H9 (cell line): ENCODE data around the gene DNAJB11. TPM values are rescaled to one million over a fixed set of nuclear protein-coding genes. Genes with fewer than 3 reads are reported as not detected.

Experiments
- DNase-seq: peaks from one replicate; pipeline ENCODE4 v3.0.0-alpha.2; 2017
- H2AFZ ChIP-seq: one replicate; pipeline ENCODE4 v1.6.1; 2013; ENCODE audit warnings: mild to moderate bottlenecking, low read length, control low read depth, moderate library complexity
- H2AK5ac ChIP-seq: 2 replicates; pipeline ENCODE4 v1.6.1; 2013; ENCODE audit warnings: low read length, control low read depth, mixed read lengths; ENCODE audit not compliant: insufficient read length
- H2BK120ac ChIP-seq: one replicate; pipeline ENCODE4 v1.6.1; 2013; ENCODE audit warnings: low read depth, mild to moderate bottlenecking, low read length, control low read depth, inconsistent platforms; ENCODE audit not compliant: poor library complexity, severe bottlenecking
- H2BK12ac ChIP-seq: 2 replicates; pipeline ENCODE4 v1.6.1; 2013; ENCODE audit warnings: low read length, control low read depth, mixed read lengths, low read depth; ENCODE audit not compliant: insufficient read length
- H2BK15ac ChIP-seq: 2 replicates; pipeline ENCODE4 v1.6.1; 2013; ENCODE audit warnings: low read depth, low read length, control low read depth
- H2BK20ac ChIP-seq: one replicate; pipeline ENCODE4 v1.6.1; 2013; ENCODE audit warnings: low read depth, mild to moderate bottlenecking, low read length, control low read depth, inconsistent platforms; ENCODE audit not compliant: poor library complexity, severe bottlenecking
- H2BK5ac ChIP-seq: 2 replicates; pipeline ENCODE4 v1.6.1; 2013; ENCODE audit warnings: low read length, control low read depth, mixed read lengths; ENCODE audit not compliant: insufficient read length
- H3K14ac ChIP-seq: 2 replicates; pipeline ENCODE4 v1.6.1; 2013; ENCODE audit warnings: low read length, control low read depth; ENCODE audit not compliant: insufficient read depth
- H3K18ac ChIP-seq: 2 replicates; pipeline ENCODE4 v1.6.1; 2013; ENCODE audit warnings: low read depth, mild to moderate bottlenecking, mixed read lengths, low read length, control low read depth; ENCODE audit not compliant: insufficient read length
- H3K23ac ChIP-seq: 2 replicates; pipeline ENCODE4 v1.6.1; 2013; ENCODE audit warnings: low read length, control low read depth, mixed read lengths, low read depth; ENCODE audit not compliant: insufficient read length
- H3K23me2 ChIP-seq: 2 replicates; pipeline ENCODE4 v1.6.1; 2013; ENCODE audit warnings: low read depth, mild to moderate bottlenecking, mixed read lengths, low read length, control low read depth; ENCODE audit not compliant: insufficient read length, poor library complexity, severe bottlenecking
- H3K27ac ChIP-seq: 2 replicates; pipeline ENCODE4 v1.5.1; 2013; ENCODE audit warnings: low read length, control low read depth, mixed read lengths, low read depth; ENCODE audit not compliant: insufficient read length
- H3K27me3 ChIP-seq: 2 replicates; pipeline ENCODE4 v1.6.1; 2013; ENCODE audit warnings: low read length, control low read depth, inconsistent platforms; ENCODE audit not compliant: insufficient read depth
- H3K4ac ChIP-seq: 2 replicates; pipeline ENCODE4 v1.6.1; 2013; ENCODE audit warnings: low read depth, mild to moderate bottlenecking, control low read depth, inconsistent platforms, low read length, moderate library complexity
- H3K4me1 ChIP-seq: 2 replicates; pipeline ENCODE4 v1.6.1; 2013; ENCODE audit warnings: low read length, control low read depth, inconsistent platforms; ENCODE audit not compliant: insufficient read depth
- H3K4me2 ChIP-seq: 2 replicates; pipeline ENCODE4 v1.6.1; 2013; ENCODE audit warnings: low read length, control low read depth, mixed read lengths; ENCODE audit not compliant: insufficient read length, insufficient read depth
- H3K56ac ChIP-seq: 2 replicates; pipeline ENCODE4 v1.6.1; 2013; ENCODE audit warnings: low read depth, mild to moderate bottlenecking, mixed read lengths, low read length, control low read depth; ENCODE audit not compliant: insufficient read length
- H3K79me1 ChIP-seq: 2 replicates; pipeline ENCODE4 v1.6.1; 2013; ENCODE audit warnings: low read depth, mild to moderate bottlenecking, moderate library complexity, low read length, control low read depth, inconsistent platforms; ENCODE audit not compliant: insufficient read depth, poor library complexity, severe bottlenecking
- H3K79me2 ChIP-seq: 2 replicates; pipeline ENCODE4 v1.6.1; 2013; ENCODE audit warnings: low read length, control low read depth, inconsistent platforms; ENCODE audit not compliant: insufficient read depth
- H3K9ac ChIP-seq: 2 replicates; pipeline ENCODE4 v1.6.1; 2013; ENCODE audit warnings: low read length, control low read depth, mixed read lengths; ENCODE audit not compliant: insufficient read length; ENCODE audit errors: extremely low read depth
- H3K9me3 ChIP-seq: one replicate; pipeline ENCODE4 v1.6.1; 2013; ENCODE audit warnings: low read depth, low read length, inconsistent platforms; ENCODE audit not compliant: control insufficient read depth
- H3T11ph ChIP-seq: one replicate; pipeline ENCODE4 v1.6.1; 2013; ENCODE audit warnings: mild to moderate bottlenecking, low read length, control low read depth, inconsistent platforms
- H4K20me1 ChIP-seq: one replicate; pipeline ENCODE4 v1.6.1; 2013; ENCODE audit not compliant: control insufficient read depth, insufficient read length, insufficient read depth
- H4K5ac ChIP-seq: 2 replicates; pipeline ENCODE4 v1.6.1; 2013; ENCODE audit warnings: low read depth, mild to moderate bottlenecking, mixed read lengths, low read length, control low read depth; ENCODE audit not compliant: insufficient read length
- H4K8ac ChIP-seq: replicated peaks from 2 replicates; pipeline ENCODE4 v1.6.1; 2013; ENCODE audit warnings: low read length, control low read depth, mixed read lengths, low read depth; ENCODE audit not compliant: insufficient read length
- H4K91ac ChIP-seq: 2 replicates; pipeline ENCODE4 v1.6.1; 2013; ENCODE audit warnings: low read depth, mild to moderate bottlenecking, moderate library complexity, mixed read lengths, low read length, control low read depth; ENCODE audit not compliant: insufficient read length
- H3K27ac Mint-ChIP-seq, 3 experiments: 2 replicates in 2 of 3; 3 replicates in 1 of 3; pipeline ENCODE4 v1.8.0; 2020 to 2021; ENCODE audit warnings: mixed read lengths in 3 of 3, mild to moderate bottlenecking in 1 of 3, moderate library complexity in 1 of 3
- H3K27me3 Mint-ChIP-seq: 2 replicates; pipeline ENCODE4 v1.8.0; 2021; ENCODE audit warnings: low read depth, mild to moderate bottlenecking, moderate library complexity, mixed read lengths
- H3K36me3 Mint-ChIP-seq, 3 experiments: 2 replicates in 2 of 3; 3 replicates in 1 of 3; pipeline ENCODE4 v1.8.0; 2020 to 2021; ENCODE audit warnings: low read depth in 3 of 3, mixed read lengths in 3 of 3; ENCODE audit not compliant: insufficient read depth in 1 of 3
- H3K4me1 Mint-ChIP-seq, 2 experiments: 2 replicates each; pipeline ENCODE4 v1.8.0; 2020; ENCODE audit warnings: mixed read lengths in 2 of 2
- H3K4me3 Mint-ChIP-seq, 2 experiments: 2 replicates in 1 of 2; 3 replicates in 1 of 2; pipeline ENCODE4 v1.8.0; 2020 to 2021; ENCODE audit warnings: mild to moderate bottlenecking in 2 of 2, mixed read lengths in 2 of 2, moderate library complexity in 1 of 2
- H3K9me3 Mint-ChIP-seq, 2 experiments: 2 replicates in 1 of 2; 3 replicates in 1 of 2; pipeline ENCODE4 v1.8.0; 2020; ENCODE audit warnings: mild to moderate bottlenecking in 2 of 2, mixed read lengths in 2 of 2, moderate library complexity in 1 of 2
- WGBS: extraction: QIAGEN DNeasy Blood & Tissue Kit; methylation state at CpG from one replicate; pipeline ENCODE4 v1.1.7; 2013; ENCODE audit warnings: missing lambda C conversion rate, low lambda C conversion rate, mixed read lengths; ENCODE audit not compliant: insufficient read length; ENCODE audit errors: extremely low coverage; 5-methylcytosine and 5-hydroxymethylcytosine counted together
- total RNA-seq: library from RNA; stranded (reverse); gene quantifications from 2 replicates; pipeline ENCODE4 v1.2.1, GENCODE V29; 2021
- TF ChIP-seq, protein P1 (sequence below): fragments of 200-600 bp; sonication (generic); conservative IDR thresholded peaks from 3 replicates; pipeline ENCODE4 v1.8.0; 2021; ENCODE audit warnings: antibody characterized with exemption, mild to moderate bottlenecking

DNAJB11 gene
- total RNA-seq, 1 experiment from 2014 or later = 61.2 TPM

DNA sequence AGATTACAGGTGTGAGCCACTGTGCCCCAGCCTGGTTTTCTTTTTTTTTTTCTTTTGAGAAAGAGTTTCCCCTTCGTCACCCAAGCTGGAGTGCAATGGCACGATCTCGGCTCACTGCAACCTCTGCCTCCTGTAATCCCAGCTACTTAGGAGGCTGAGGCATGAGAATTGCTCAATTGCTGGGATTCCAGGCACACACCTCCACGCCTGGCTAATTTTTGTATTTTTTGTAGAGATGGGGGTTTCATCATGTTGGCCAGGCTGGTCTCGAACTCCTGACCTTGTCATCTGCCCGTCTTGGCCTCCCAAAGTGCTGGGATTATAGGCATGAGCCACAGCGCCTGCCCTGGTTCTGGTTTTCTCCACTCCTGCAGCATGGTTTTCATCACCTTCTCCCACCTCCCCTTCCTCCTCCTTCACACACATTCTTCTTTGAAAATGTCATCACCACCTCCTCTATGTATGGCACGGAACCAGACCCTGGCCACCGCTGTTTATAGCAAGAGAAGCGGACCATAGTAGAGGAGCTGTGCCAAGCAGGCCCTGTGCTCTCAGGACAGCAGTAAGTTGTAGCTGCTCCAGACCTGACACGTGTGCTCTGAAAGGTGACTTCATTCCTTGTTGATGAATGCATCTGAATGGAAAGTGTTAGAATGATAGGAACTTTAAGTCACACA lies 27.7 kb downstream of the DNAJB11 start:
- Mint-ChIP-seq H3K9me3 (peaks cover 0 to 3% of the 10 kb centered on the region in 2 experiments; a peak in 1 of 5 replicates), H3K27ac (no peak overlapping the region)
- no peak overlapping the region for H3K4me2 ChIP-seq

More for the DNA sequence above, 27.7 kb downstream of the DNAJB11 start:
- peaks cover 6% of the 10 kb centered on the region in 2 experiments for H3K4me1 Mint-ChIP-seq
- H3K23me2 ChIP-seq = no peaks in the 10 kb centered on the region
- H3K27me3 ChIP-seq = no peaks in the 10 kb centered on the region
- H2AFZ ChIP-seq = no peak overlapping the region
- no peak overlapping the region for H3K27ac ChIP-seq
- WGBS = no CpG with 5 or more reads among the region's 11 CpGs
- no peak overlapping the region for H3T11ph ChIP-seq
- no peaks in the 10 kb centered on the region for H3K79me2 ChIP-seq
- H3K56ac ChIP-seq = no peak overlapping the region
- H2AK5ac ChIP-seq = no peak overlapping the region
- H3K27me3 Mint-ChIP-seq = peaks cover 4% of the 10 kb centered on the region; the same call in 1 of the 2 replicates
- H3K18ac ChIP-seq = no peak overlapping the region
- H3K23ac ChIP-seq = no peak overlapping the region
- TF ChIP-seq, protein P1, sequence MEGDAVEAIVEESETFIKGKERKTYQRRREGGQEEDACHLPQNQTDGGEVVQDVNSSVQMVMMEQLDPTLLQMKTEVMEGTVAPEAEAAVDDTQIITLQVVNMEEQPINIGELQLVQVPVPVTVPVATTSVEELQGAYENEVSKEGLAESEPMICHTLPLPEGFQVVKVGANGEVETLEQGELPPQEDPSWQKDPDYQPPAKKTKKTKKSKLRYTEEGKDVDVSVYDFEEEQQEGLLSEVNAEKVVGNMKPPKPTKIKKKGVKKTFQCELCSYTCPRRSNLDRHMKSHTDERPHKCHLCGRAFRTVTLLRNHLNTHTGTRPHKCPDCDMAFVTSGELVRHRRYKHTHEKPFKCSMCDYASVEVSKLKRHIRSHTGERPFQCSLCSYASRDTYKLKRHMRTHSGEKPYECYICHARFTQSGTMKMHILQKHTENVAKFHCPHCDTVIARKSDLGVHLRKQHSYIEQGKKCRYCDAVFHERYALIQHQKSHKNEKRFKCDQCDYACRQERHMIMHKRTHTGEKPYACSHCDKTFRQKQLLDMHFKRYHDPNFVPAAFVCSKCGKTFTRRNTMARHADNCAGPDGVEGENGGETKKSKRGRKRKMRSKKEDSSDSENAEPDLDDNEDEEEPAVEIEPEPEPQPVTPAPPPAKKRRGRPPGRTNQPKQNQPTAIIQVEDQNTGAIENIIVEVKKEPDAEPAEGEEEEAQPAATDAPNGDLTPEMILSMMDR = no peak
- no peak overlapping the region for H2BK12ac ChIP-seq
- H4K5ac ChIP-seq = no peak overlapping the region
- no peak overlapping the region for H2BK15ac ChIP-seq
- no peak overlapping the region for H4K91ac ChIP-seq
- no peaks in the 10 kb centered on the region for H3K36me3 Mint-ChIP-seq
- H2BK120ac ChIP-seq = no peak overlapping the region
- H3K79me1 ChIP-seq = no peaks in the 10 kb centered on the region
- H3K9ac ChIP-seq = no peak overlapping the region
- H3K9me3 ChIP-seq = no peaks in the 10 kb centered on the region
- H3K4me3 Mint-ChIP-seq = no peak overlapping the region
- no peaks in the 10 kb centered on the region for H3K4me1 ChIP-seq
- DNase-seq = no peak
- no peak overlapping the region for H3K14ac ChIP-seq
- no peak overlapping the region for H2BK5ac ChIP-seq
- no peak overlapping the region for H2BK20ac ChIP-seq
- H4K8ac ChIP-seq = no peak overlapping the region
- no peaks in the 10 kb centered on the region for H4K20me1 ChIP-seq
- no peak overlapping the region for H3K4ac ChIP-seq
